GM23248 (cell line): ENCODE data around the gene TMEM53.

Experiments
- EZH2 ChIP-seq: fragments of 200-600 bp; sonication (generic); IDR thresholded peaks from 2 replicates; pipeline ENCODE4 v1.6.1; 2018; ENCODE audit warnings: antibody characterized with exemption, mild to moderate bottlenecking; ENCODE audit not compliant: insufficient read depth, poor library complexity, severe bottlenecking
- EZH2phosphoT487 ChIP-seq: fragments of 200-600 bp; sonication (generic); IDR thresholded peaks from 2 replicates; pipeline ENCODE4 v1.6.1; 2018; ENCODE audit warnings: antibody characterized with exemption, moderate library complexity, mild to moderate bottlenecking, low read depth; ENCODE audit not compliant: insufficient read depth

DNA sequence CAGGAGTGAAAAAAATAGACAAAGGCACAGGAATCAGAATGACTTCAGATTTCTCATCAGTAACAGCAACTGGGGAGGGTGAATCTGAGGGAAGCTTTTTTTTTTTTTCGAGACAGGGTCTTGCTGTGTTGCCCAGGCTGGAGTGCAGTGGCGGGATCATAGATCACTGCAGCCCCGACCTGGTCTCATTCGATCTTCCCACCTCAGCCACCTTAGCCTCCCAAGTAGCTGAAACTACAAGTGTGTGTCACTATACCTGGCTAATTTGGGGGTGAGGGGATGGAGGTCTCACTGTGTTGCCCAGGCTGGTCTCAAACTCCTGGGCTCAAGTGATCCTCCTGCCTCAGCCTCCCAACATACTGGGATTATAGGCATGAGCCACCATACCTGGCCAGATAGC is 10.9 kb upstream of the TMEM53 start:
- no peak for TF ChIP-seq EZH2phosphoT487
- no peak for TF ChIP-seq EZH2
